AG10803 (cell line): ENCODE measurements around the gene ZNF839.
A peak's percentile ranks its signal among the peaks of the same experiment; 100 is the strongest.

Experiments
- DNase-seq: peaks from one replicate; pipeline ENCODE4 v3.0.0; 2010; ENCODE audit warnings: low read depth
- H3K4me3 ChIP-seq: 2 replicates; pipeline ENCODE4 v1.5.1; 2011; ENCODE audit warnings: mild to moderate bottlenecking, low read length, control low read depth
- TF ChIP-seq, protein P1 (sequence below): conservative IDR thresholded peaks from 2 replicates; pipeline ENCODE4 v1.5.1; 2011; ENCODE audit warnings: mild to moderate bottlenecking, low read length, control low read depth, inconsistent platforms

ZNF839 gene

DNA sequence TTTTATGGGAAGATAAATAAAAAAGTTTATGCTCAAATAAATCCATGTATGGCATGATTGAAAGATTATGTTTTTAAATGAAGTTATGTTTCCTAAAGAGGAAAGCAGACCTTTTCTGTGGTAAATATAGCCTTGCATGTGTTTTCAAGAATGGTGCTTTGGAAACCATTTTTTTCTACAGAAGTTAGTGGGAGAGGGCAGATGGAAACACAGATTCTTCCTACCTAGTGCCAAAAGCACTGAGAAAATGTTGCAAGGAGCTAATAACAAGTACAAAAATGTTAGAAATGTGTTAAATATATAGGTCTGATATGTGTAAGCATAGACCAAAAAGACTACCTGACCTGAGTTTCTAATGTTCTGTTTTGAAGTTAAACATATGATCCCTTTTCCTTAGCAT is 67.5 kb downstream of the ZNF839 start:
- TF ChIP-seq, protein P1, sequence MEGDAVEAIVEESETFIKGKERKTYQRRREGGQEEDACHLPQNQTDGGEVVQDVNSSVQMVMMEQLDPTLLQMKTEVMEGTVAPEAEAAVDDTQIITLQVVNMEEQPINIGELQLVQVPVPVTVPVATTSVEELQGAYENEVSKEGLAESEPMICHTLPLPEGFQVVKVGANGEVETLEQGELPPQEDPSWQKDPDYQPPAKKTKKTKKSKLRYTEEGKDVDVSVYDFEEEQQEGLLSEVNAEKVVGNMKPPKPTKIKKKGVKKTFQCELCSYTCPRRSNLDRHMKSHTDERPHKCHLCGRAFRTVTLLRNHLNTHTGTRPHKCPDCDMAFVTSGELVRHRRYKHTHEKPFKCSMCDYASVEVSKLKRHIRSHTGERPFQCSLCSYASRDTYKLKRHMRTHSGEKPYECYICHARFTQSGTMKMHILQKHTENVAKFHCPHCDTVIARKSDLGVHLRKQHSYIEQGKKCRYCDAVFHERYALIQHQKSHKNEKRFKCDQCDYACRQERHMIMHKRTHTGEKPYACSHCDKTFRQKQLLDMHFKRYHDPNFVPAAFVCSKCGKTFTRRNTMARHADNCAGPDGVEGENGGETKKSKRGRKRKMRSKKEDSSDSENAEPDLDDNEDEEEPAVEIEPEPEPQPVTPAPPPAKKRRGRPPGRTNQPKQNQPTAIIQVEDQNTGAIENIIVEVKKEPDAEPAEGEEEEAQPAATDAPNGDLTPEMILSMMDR = no peak
- DNase-seq = no peak
- H3K4me3 ChIP-seq = no peak overlapping the region

DNA sequence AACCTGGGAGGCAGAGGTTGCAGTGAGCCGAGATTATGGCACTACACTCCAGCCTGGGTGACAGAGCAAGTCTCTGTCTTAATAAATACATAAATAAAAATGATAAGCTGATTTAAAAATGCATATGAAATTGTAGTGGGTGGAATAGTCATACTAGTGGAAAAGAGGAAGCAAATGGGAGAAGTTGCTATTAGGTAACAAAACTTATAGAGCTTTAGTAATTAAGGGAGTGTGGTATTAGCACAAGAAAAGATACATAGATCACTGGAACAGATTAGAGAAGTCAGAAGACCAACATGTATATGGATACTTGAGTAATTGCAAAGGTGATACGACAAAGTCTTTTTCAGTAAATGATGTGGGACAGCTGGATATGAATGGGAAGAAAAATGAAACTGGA is 69.7 kb downstream of the ZNF839 start:
- H3K4me3 ChIP-seq = no peak overlapping the region
- TF ChIP-seq, protein P1 = no peak
- no peak for DNase-seq

GRCh38 chr14:102390064-102390855 is 70.7 kb downstream of the ZNF839 start:
- no peak overlapping the region for H3K4me3 ChIP-seq
- peak; percentile 36 for DNase-seq
- TF ChIP-seq, protein P1 = no peak
